ENCODE results near the gene IL11RA.

GRCh38 chr9:34659592-34660253, 7.7 kb downstream of the IL11RA start:
- TF ChIP-seq CTCF (IDR thresholded peaks at IDR 0.05) (no peak), POLR2A (IDR thresholded peaks at IDR 0.05) (no peak)
